ENCODE data around the gene PRLR. TPM values are rescaled to one million over a fixed set of nuclear protein-coding genes. Genes with fewer than 3 reads are reported as not detected.

The PRLR gene
- total RNA-seq, 1 experiment from 2014 or later = 2.5 TPM

GRCh38 chr5:35237580-35238376, 7.5 kb upstream of the PRLR start:
- peaks cover 0 to 5% (median 0%) of the 10 kb centered on the region in 3 experiments; a peak in 1 of 7 replicates for H3K36me3 Mint-ChIP-seq (ENCODE audit: insufficient read depth in 1 of 3, low read depth in 3 of 3)
- Histone ChIP-seq H2AFZ (ENCODE audit: low read length) (no peak overlapping the region), H2BK120ac (ENCODE audit: low read depth, low read length, poor library complexity, severe bottlenecking) (no peak overlapping the region), H4K91ac (ENCODE audit: insufficient read length, low read depth, low read length) (no peak overlapping the region), H3K4ac (ENCODE audit: low read depth, low read length) (no peak overlapping the region), H2BK5ac (ENCODE audit: insufficient read length, low read length) (no peak overlapping the region), H2BK15ac (ENCODE audit: low read depth, low read length) (no peak overlapping the region), H2BK12ac (ENCODE audit: insufficient read length, low read depth, low read length) (no peak overlapping the region), H2AK5ac (ENCODE audit: insufficient read length, low read length) (no peak overlapping the region), H3K23ac (ENCODE audit: insufficient read length, low read depth, low read length) (no peak overlapping the region), H3K27me3 (ENCODE audit: insufficient read depth, low read length) (no peaks in the 10 kb centered on the region), H3K27ac (ENCODE audit: insufficient read length, low read depth, low read length) (no peak overlapping the region), H4K5ac (ENCODE audit: insufficient read length, low read depth, low read length) (no peak overlapping the region), H3K18ac (ENCODE audit: insufficient read length, low read depth, low read length) (no peak overlapping the region), H3K56ac (ENCODE audit: insufficient read length, low read depth, low read length) (no peak overlapping the region), H4K20me1 (ENCODE audit: control insufficient read depth, insufficient read depth, insufficient read length) (no peaks in the 10 kb centered on the region), H3K4me1 (ENCODE audit: insufficient read depth, low read length) (no peaks in the 10 kb centered on the region), H3K9ac (ENCODE audit: extremely low read depth, insufficient read length, low read length) (no peak overlapping the region), H2BK20ac (ENCODE audit: low read depth, low read length, poor library complexity, severe bottlenecking) (no peak overlapping the region), H3K4me2 (ENCODE audit: insufficient read depth, insufficient read length, low read length) (no peak overlapping the region), H3K79me2 (ENCODE audit: insufficient read depth, low read length) (no peaks in the 10 kb centered on the region), H3T11ph (ENCODE audit: low read length) (no peak overlapping the region), H3K23me2 (ENCODE audit: insufficient read length, low read depth, low read length, poor library complexity, severe bottlenecking) (no peaks in the 10 kb centered on the region), H4K8ac (replicated peaks; ENCODE audit: insufficient read length, low read depth, low read length) (no peak overlapping the region), H3K79me1 (ENCODE audit: insufficient read depth, low read depth, low read length, poor library complexity, severe bottlenecking) (no peaks in the 10 kb centered on the region), H3K14ac (ENCODE audit: insufficient read depth, low read length) (no peak overlapping the region), H3K9me3 (ENCODE audit: control insufficient read depth, low read depth, low read length) (no peaks in the 10 kb centered on the region)
- no peak overlapping the region for H3K27ac Mint-ChIP-seq
- no CpG with 5 or more reads among the region's 2 CpGs for WGBS (ENCODE audit: extremely low coverage, insufficient read length, low lambda C conversion rate)
- TF ChIP-seq CTCF (conservative IDR thresholded peaks at IDR 0.05) = no peak
- H3K9me3 Mint-ChIP-seq = no peaks in the 10 kb centered on the region; a peak in 2 of 5 replicates
- no peak overlapping the region for H3K4me3 Mint-ChIP-seq
- H3K27me3 Mint-ChIP-seq (ENCODE audit: low read depth) = no peaks in the 10 kb centered on the region
- DNase-seq = no peak
- peaks cover 9 to 14% of the 10 kb centered on the region in 2 experiments for H3K4me1 Mint-ChIP-seq
